H1 (cell line): ENCODE data around the gene CHST11. TPM values are rescaled to one million over a fixed set of nuclear protein-coding genes. Genes with fewer than 3 reads are reported as not detected.

ENCODE experiments used
- CTCF ChIA-PET: fragments of 300-600 bp; sonication (Branson Sonifier 250); formaldehyde crosslinking; loops from one replicate; lab custom pipeline; 2021; ENCODE audit not compliant: partially characterized antibody; lab: Charles Lee
- POLR2A ChIA-PET: fragments of 300-600 bp; sonication (Branson Sonifier 250); formaldehyde crosslinking; loops from one replicate; lab custom pipeline; 2021; ENCODE audit warnings: inconsistent platforms; ENCODE audit not compliant: partially characterized antibody; lab: Charles Lee
- DNase-seq, 2 experiments: peaks; one replicate each; pipeline versions ENCODE4 v3.0.0 to v3.0.0-alpha.2; 2010 to 2022; ENCODE audit warnings: low spot score in 2 of 2, low read depth in 1 of 2, mixed read lengths in 1 of 2
- FAIRE-seq: peaks from 2 replicates; lab custom pipeline; 2011; peaks lifted over from hg19 to GRCh38; lab: Jason Lieb, UNC
- H2AFZ ChIP-seq: 2 replicates; pipeline ENCODE4 v1.8.1; 2012; ENCODE audit warnings: low read length, inconsistent platforms
- H2AK5ac ChIP-seq: 2 replicates; pipeline ENCODE4 v1.6.1; 2013; ENCODE audit warnings: low read depth, low read length
- H2BK120ac ChIP-seq: replicated peaks from 2 replicates; pipeline ENCODE3; 2013; ENCODE audit warnings: low read depth, low read length, inconsistent platforms
- H2BK12ac ChIP-seq: 2 replicates; pipeline ENCODE4 v1.6.1; 2013; ENCODE audit warnings: low read depth, low read length
- H2BK15ac ChIP-seq: 2 replicates; pipeline ENCODE4 v1.6.1; 2013; ENCODE audit warnings: low read length
- H2BK20ac ChIP-seq: 2 replicates; pipeline ENCODE4 v1.6.1; 2013; ENCODE audit warnings: low read length
- H2BK5ac ChIP-seq: 2 replicates; pipeline ENCODE4 v1.6.1; 2013; ENCODE audit warnings: low read depth, low read length
- H3K14ac ChIP-seq: 2 replicates; pipeline ENCODE4 v1.6.1; 2013; ENCODE audit warnings: inconsistent platforms; ENCODE audit not compliant: insufficient read length
- H3K18ac ChIP-seq: 2 replicates; pipeline ENCODE4 v1.6.1; 2013; ENCODE audit warnings: low read length; ENCODE audit errors: extremely low read depth
- H3K23ac ChIP-seq: 2 replicates; pipeline ENCODE4 v1.6.1; 2013; ENCODE audit warnings: inconsistent platforms; ENCODE audit not compliant: insufficient read length
- H3K23me2 ChIP-seq: 2 replicates; pipeline ENCODE4 v1.6.1; 2013; ENCODE audit warnings: low read depth, low read length
- H3K27ac ChIP-seq: 2 replicates; pipeline ENCODE4 v1.6.1; 2011; ENCODE audit warnings: low read depth, low read length, inconsistent platforms
- H3K27me3 ChIP-seq, 4 experiments: replicated peaks in 1 of 4; 1 replicate in 1 of 4; 2 replicates in 3 of 4; pipeline versions ENCODE4 v1.6.1 to v1.8.1; 2011 to 2013; ENCODE audit warnings: low read length in 3 of 4, mild to moderate bottlenecking in 3 of 4, inconsistent platforms in 2 of 4, mixed read lengths in 2 of 4, moderate library complexity in 1 of 4; ENCODE audit not compliant: control insufficient read depth in 3 of 4, insufficient read depth in 3 of 4; ENCODE audit errors: extremely low read depth in 1 of 4
- H3K36me3 ChIP-seq, 4 experiments: 2 replicates each; pipeline versions ENCODE4 v1.6.1 to v1.8.1; 2011 to 2013; ENCODE audit warnings: mild to moderate bottlenecking in 4 of 4, low read length in 3 of 4, moderate library complexity in 2 of 4, control low read depth in 1 of 4, inconsistent platforms in 1 of 4; ENCODE audit not compliant: insufficient read depth in 4 of 4, control insufficient read depth in 2 of 4
- H3K4ac ChIP-seq: replicated peaks from 2 replicates; pipeline ENCODE3; 2013; ENCODE audit warnings: low read length, low read depth, mixed read lengths, inconsistent platforms; ENCODE audit not compliant: insufficient read length
- H3K4me1 ChIP-seq, 4 experiments: replicated peaks in 1 of 4; 1 replicate in 1 of 4; 2 replicates in 3 of 4; pipeline versions ENCODE4 v1.6.1 to v1.8.1; 2011 to 2013; ENCODE audit warnings: low read length in 3 of 4, inconsistent platforms in 2 of 4, mixed read lengths in 1 of 4; ENCODE audit not compliant: insufficient read depth in 4 of 4, control insufficient read depth in 3 of 4
- H3K4me2 ChIP-seq, 2 experiments: 2 replicates each; pipeline versions ENCODE4 v1.6.1 to v1.8.1; 2011 to 2013; ENCODE audit warnings: low read depth in 2 of 2, low read length in 2 of 2, control low read depth in 1 of 2, inconsistent platforms in 1 of 2, mild to moderate bottlenecking in 1 of 2; ENCODE audit not compliant: insufficient read depth in 1 of 2
- H3K4me3 ChIP-seq, 4 experiments: fragments of 200-600, 300-600 bp in 1 of 4; sonication (generic), shearing (Covaris generic), sonication (Bioruptor Twin) in 1 of 4; 2 replicates each; pipeline versions ENCODE4 v1.5.1 to v1.8.1; 2011 to 2016; ENCODE audit warnings: low read length in 4 of 4, low read depth in 3 of 4, control low read depth in 2 of 4, inconsistent platforms in 2 of 4, mild to moderate bottlenecking in 2 of 4, mixed read lengths in 1 of 4, moderate library complexity in 1 of 4; ENCODE audit not compliant: insufficient read depth in 2 of 4; ENCODE audit errors: extremely low read depth in 1 of 4
- H3K56ac ChIP-seq: replicated peaks from 2 replicates; pipeline ENCODE3; 2013; ENCODE audit warnings: low read depth, mild to moderate bottlenecking, mixed read lengths, low read length, inconsistent platforms; ENCODE audit not compliant: insufficient read length
- H3K79me1 ChIP-seq: 2 replicates; pipeline ENCODE4 v1.6.1; 2013; ENCODE audit warnings: low read depth, low read length, control low read depth
- H3K79me2 ChIP-seq, 2 experiments: 2 replicates each; pipeline versions ENCODE4 v1.6.1 to v1.8.1; 2012 to 2013; ENCODE audit warnings: low read length in 2 of 2, mild to moderate bottlenecking in 2 of 2, inconsistent platforms in 1 of 2; ENCODE audit not compliant: insufficient read depth in 2 of 2, control insufficient read depth in 1 of 2
- H3K9ac ChIP-seq, 4 experiments: replicated peaks in 1 of 4; 1 replicate in 1 of 4; 2 replicates in 3 of 4; pipeline versions ENCODE4 v1.6.1 to v1.8.1; 2011 to 2013; ENCODE audit warnings: low read depth in 3 of 4, low read length in 3 of 4, control low read depth in 2 of 4, mild to moderate bottlenecking in 2 of 4, moderate library complexity in 2 of 4, inconsistent platforms in 1 of 4; ENCODE audit errors: extremely low read depth in 1 of 4
- H3K9me3 ChIP-seq, 2 experiments: 2 replicates each; pipeline versions ENCODE4 v1.6.1 to v1.8.1; 2012 to 2013; ENCODE audit warnings: mild to moderate bottlenecking in 2 of 2, moderate library complexity in 2 of 2, control low read depth in 1 of 2, inconsistent platforms in 1 of 2, low read depth in 1 of 2, low read length in 1 of 2, mixed read lengths in 1 of 2; ENCODE audit not compliant: insufficient read depth in 2 of 2
- H4K20me1 ChIP-seq, 2 experiments: replicated peaks in 1 of 2; 2 replicates each; pipeline versions ENCODE3 to v1.8.1; 2011 to 2013; ENCODE audit warnings: inconsistent platforms in 2 of 2, low read length in 2 of 2, mild to moderate bottlenecking in 1 of 2; ENCODE audit not compliant: insufficient read depth in 2 of 2, control insufficient read depth in 1 of 2
- H4K5ac ChIP-seq: 2 replicates; pipeline ENCODE4 v1.6.1; 2013; ENCODE audit warnings: low read length, low read depth, mixed read lengths, inconsistent platforms; ENCODE audit not compliant: insufficient read length
- H4K8ac ChIP-seq: 2 replicates; pipeline ENCODE4 v1.8.0; 2013; ENCODE audit warnings: mild to moderate bottlenecking, moderate library complexity, low read length, inconsistent platforms; ENCODE audit not compliant: insufficient read depth; ENCODE audit errors: extremely low read depth
- H4K91ac ChIP-seq: replicated peaks from 2 replicates; pipeline ENCODE3; 2013; ENCODE audit warnings: low read length, mixed read lengths, inconsistent platforms; ENCODE audit not compliant: insufficient read length
- ASH2L ChIP-seq: fragments of 200-600, 300-600 bp; sonication (generic); IDR thresholded peaks from one replicate; pipeline ENCODE4 v1.7.1; 2017; ENCODE audit warnings: low read length
- BACH1 ChIP-seq: IDR thresholded peaks from 2 replicates; pipeline ENCODE4 v1.6.1; 2012; ENCODE audit warnings: low read length, improper control_type of control experiment
- CBX8 ChIP-seq: fragments of 300-800, 300-1000 bp; sonication (generic); IDR thresholded peaks from 2 replicates; pipeline ENCODE4 v1.7.1; 2016; ENCODE audit warnings: low read depth, low read length, borderline replicate concordance
- JUND ChIP-seq: IDR thresholded peaks from 2 replicates; pipeline ENCODE4 v1.6.1; 2011; ENCODE audit warnings: mild to moderate bottlenecking, improper control_type of control experiment, low read length
- KDM1A ChIP-seq: fragments of 200-600, 300-600 bp; sonication (generic); IDR thresholded peaks from 2 replicates; pipeline ENCODE4 v1.7.1; 2016; ENCODE audit warnings: mild to moderate bottlenecking, low read length, borderline replicate concordance
- POLR2A ChIP-seq, 2 experiments: IDR thresholded peaks; 1 replicate in 1 of 2; 2 replicates in 1 of 2; pipeline ENCODE4 v1.6.1; 2011; ENCODE audit warnings: low read depth in 2 of 2, low read length in 2 of 2, mild to moderate bottlenecking in 2 of 2; ENCODE audit errors: control extremely low read depth in 1 of 2
- SUZ12 ChIP-seq: fragments of 200-600 bp; sonication (generic); IDR thresholded peaks from 2 replicates; pipeline ENCODE4 v1.6.1; 2012; ENCODE audit warnings: mild to moderate bottlenecking, inconsistent platforms, low read length, moderate library complexity, mixed read lengths
- WGBS, 2 experiments: shearing (Covaris generic) in 1 of 2; methylation state at CpG; one replicate each; pipeline versions ENCODE4 v1.1.6 to v1.1.7; 2013 to 2015; ENCODE audit warnings: low lambda C conversion rate in 2 of 2, mixed read lengths in 2 of 2, inconsistent platforms in 1 of 2, low coverage in 1 of 2, missing lambda C conversion rate in 1 of 2; ENCODE audit not compliant: insufficient replicate concordance in 2 of 2, insufficient coverage in 1 of 2, insufficient read length in 1 of 2; ENCODE audit errors: extremely low coverage in 1 of 2, missing lambda C conversion rate in 1 of 2; 5-methylcytosine and 5-hydroxymethylcytosine counted together
- polyA plus RNA-seq, 7 experiments: library from polyadenylated mRNA; depleted of rRNA in 3 of 7; stranded (reverse) in 5 of 7; unstranded in 2 of 7; fragments of >200 nt in 5 of 7; fragments of 200-250 nt in 2 of 7; gene quantifications; 1 replicate in 5 of 7; 2 replicates in 1 of 7; 4 replicates in 1 of 7; pipeline versions ENCODE4 v1.2.1 to v1.2.3, GENCODE V29; 2011 to 2013; ENCODE audit warnings: missing spikeins in 2 of 7, mixed read lengths in 2 of 7
- total RNA-seq: library from RNA; stranded (reverse); fragmentation: NEBNext Ultra II Directional; extraction: Animal tissue kit (Norgen Biotek cat#: 25700); gene quantifications from 2 replicates; pipeline ENCODE4 v1.2.1, GENCODE V29; 2021

The CHST11 gene
- total and polyA plus RNA-seq, 2 of the 8 experiments (the other 6 are each of a cell fraction or from before 2014, with no cell fraction given) = 14.4 to 20.8 TPM

DNA sequence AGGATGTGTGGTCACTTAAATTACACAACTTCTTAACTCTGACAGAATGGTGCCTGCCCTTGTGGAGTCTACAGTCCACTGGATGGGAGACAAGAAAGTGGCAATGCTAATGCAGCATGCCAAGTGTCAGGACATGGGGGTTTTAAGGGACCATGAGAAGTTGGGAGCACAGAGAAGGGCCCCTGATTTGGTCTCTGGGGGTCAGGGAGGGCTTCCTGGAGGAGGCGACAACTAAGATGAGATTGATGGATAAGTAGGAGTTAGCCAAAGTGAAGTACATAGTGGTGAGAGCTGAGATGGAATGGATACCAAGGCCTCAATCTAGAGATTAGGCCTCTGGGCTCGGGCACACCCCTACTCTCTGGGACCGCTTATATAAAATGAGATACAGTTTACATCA lies 236.7 kb downstream of the CHST11 start:
- Histone ChIP-seq H4K20me1 (peaks cover 0 to 2% of the 10 kb centered on the region in 2 experiments), H2BK15ac (no peak overlapping the region), H3K79me1 (no peaks in the 10 kb centered on the region), H3K18ac (no peak overlapping the region), H3K9me3 (peaks cover 3 to 6% of the 10 kb centered on the region in 2 experiments), H3K56ac (no peak overlapping the region), H3K36me3 (no peaks in the 10 kb centered on the region; a peak in 1 of 8 replicates), H3K27me3 (no peaks in the 10 kb centered on the region), H3K4me1 (peaks cover 0 to 6% (median 2%) of the 10 kb centered on the region in 4 experiments; a peak in 2 of 7 replicates), H4K5ac (no peak overlapping the region), H2AK5ac (no peak overlapping the region), H2BK12ac (no peak overlapping the region), H3K4me2 (no peak overlapping the region), H3K79me2 (no peaks in the 10 kb centered on the region), H3K27ac (no peak overlapping the region), H2BK20ac (no peak overlapping the region), H4K91ac (no peak overlapping the region), H3K4me3 (no peak overlapping the region), H2AFZ (no peak overlapping the region), H3K23ac (no peak overlapping the region), H2BK5ac (no peak overlapping the region), H4K8ac (no peak overlapping the region), H3K4ac (no peak overlapping the region), H2BK120ac (no peak overlapping the region), H3K14ac (no peak overlapping the region), H3K9ac (no peak overlapping the region), H3K23me2 (no peaks in the 10 kb centered on the region)
- TF ChIP-seq SUZ12 (no peak), ASH2L (no peak), POLR2A (IDR thresholded peaks at IDR 0.05; ENCODE audit: control extremely low read depth in 1 of 2, low read depth in 2 of 2, low read length in 2 of 2) (no peak), CBX8 (no peak), BACH1 (no peak), JUND (no peak), KDM1A (no peak)
- no peak for FAIRE-seq
- ChIA-PET CTCF (interaction anchor here (1.1 to 1.8 kb wide), 3 partner anchors 14 to 39 kb away, joined by 3 to 4 read pairs (median 3); no protein-coding TSS in a partner anchor), POLR2A (no interaction called here)
- 91% methylated on average over 3 of the region's 3 CpGs; no CpG with 5 or more reads in 1 of the 2 experiments for WGBS, 2 experiments
- no peak for DNase-seq
